COLO829 (cell line): ENCODE results near the gene ACVRL1.

ENCODE experiments used
- DNase-seq: peaks from one replicate; pipeline ENCODE4 v3.0.0; 2012; ENCODE audit warnings: low spot score

Gene ACVRL1

DNA sequence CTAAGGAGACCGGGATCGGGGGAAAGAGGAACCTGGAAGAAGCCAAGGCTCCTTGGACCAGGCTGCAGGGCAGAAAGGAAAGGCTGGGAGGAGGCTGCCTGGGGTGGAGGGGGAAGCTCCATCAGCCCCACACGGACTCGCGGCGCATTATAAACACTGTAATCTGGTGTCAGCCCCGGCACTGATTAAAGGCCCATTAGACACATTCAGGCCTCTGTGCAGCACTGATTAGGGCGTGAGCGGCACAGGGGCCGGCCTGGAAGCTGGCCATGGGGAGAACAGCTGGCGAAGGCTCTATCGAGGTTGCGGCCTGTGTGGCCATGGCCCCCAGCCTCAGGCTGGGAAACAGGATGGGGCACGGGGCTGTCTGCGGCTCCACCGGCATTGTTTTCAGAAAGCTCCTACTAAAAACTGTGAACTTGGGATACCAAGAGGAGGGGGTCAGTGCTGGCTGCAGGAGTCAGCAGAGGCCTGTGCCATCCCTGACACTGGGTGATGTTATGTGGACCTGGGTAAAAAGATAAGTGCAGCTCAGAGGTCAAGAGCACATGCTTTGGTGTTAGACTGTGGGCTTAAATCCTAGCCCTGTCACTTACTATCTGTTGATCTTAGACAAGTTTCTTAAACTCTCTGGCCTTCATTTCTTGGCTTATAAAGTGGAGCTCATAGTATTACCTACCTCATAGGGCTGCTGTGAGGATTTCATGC is 10.6 kb downstream of the ACVRL1 start:
- DNase-seq, result no peak

DNA sequence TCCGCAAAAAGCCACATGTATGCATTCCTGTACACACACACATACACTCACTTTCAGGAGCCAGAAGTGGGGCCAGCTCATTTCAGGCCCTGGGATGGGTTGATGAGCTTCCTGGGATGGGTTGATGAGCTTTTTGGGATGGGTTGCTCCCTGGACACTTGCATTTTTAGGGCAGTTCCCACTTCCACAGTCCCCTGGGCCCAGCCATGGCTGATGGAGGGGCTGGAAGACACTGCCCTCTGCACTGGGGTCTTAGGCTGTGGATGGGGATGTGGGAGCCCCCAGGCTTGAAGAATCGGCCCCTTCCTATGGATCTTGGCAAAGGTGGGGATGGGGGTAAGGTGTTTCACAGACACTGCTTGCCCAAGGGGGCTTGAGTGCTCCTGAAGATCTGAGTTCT is 12.7 kb downstream of the ACVRL1 start:
- no peak for DNase-seq

DNA sequence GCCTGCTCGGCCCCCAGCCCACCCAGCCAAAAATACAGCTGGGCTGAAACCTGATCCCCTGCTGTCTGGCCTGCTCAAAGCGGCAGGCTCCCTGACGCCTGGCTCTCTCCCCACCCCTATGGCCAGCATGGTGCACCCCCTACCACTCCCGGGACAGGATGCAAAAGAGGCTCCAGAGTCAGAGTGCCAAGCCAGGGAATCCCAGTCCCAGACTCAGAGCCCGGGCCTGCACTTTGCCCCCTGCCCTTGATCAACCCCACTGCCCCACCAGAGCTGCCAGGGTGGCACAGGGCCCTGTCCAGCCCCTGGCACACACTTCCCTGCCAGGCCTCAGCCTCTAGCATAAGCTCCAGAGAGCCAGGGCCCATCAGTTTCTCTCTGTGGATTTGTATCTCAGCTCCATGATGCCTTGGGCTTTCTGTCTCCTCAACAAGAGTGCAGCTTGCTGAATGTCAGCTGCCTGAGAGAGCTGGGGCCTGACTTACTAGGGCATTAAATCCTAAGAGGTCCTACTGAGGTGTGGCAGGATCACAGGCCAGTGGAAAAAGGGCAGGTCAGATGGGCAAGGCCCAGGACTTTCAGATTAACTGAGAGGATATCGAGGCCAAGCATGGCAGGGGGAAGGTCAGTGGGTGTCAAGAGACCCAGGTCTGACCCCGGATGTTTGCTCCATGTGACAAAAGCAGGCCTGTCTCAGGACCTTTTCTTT is 13.9 kb downstream of the ACVRL1 start:
- DNase-seq, result no peak

DNA sequence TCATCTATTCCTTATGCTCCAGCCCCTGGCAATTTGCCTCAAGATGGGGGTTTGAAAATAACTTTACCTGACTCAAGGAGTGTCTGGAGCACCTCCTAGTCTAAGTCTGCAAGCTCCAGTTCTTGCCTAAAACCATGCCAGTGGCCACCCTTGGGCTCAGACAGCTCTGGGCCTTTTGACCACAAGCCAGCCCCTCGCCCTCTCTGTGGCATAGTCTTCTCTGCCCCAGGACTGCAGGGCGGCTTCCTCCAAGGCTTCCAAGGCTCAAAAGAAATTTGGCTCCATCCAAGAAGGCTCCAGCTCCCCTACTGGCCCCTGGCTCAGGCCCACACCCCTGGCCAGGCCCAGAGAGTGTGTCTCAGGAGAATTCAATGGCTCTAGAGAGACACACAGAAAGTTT is 14.8 kb downstream of the ACVRL1 start:
- DNase-seq, result no peak

DNA sequence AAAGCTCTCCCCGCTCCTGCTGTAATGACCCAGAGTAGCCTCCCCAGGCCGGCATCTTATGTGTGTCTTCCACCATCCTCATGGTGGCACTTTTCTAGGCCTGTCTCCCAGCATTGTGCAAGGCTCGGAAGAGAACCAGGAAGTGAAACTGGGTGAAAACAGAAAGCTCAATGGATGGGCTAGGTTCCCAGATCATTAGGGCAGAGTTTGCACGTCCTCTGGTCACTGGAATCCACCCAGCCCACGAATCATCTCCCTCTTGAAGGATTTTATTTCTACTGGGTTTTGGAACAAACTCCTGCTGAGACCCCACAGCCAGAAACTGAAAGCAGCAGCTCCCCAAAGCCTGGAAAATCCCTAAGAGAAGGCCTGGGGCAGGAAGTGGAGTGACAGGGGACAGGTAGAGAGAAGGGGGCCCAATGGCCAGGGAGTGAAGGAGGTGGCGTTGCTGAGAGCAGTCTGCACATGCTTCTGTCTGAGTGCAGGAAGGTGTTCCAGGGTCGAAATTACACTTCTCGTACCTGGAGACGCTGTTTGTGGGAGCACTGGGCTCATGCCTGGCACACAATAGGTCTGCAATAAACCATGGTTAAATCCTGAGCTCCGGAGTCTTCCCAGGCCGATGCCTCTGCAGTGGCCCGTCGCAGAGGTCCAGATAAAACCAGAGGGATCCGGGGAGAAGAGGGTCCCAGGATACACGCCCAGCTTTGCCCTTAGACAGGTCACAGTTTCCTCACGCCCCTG is 15.6 kb downstream of the ACVRL1 start:
- DNase-seq, result no peak

DNA sequence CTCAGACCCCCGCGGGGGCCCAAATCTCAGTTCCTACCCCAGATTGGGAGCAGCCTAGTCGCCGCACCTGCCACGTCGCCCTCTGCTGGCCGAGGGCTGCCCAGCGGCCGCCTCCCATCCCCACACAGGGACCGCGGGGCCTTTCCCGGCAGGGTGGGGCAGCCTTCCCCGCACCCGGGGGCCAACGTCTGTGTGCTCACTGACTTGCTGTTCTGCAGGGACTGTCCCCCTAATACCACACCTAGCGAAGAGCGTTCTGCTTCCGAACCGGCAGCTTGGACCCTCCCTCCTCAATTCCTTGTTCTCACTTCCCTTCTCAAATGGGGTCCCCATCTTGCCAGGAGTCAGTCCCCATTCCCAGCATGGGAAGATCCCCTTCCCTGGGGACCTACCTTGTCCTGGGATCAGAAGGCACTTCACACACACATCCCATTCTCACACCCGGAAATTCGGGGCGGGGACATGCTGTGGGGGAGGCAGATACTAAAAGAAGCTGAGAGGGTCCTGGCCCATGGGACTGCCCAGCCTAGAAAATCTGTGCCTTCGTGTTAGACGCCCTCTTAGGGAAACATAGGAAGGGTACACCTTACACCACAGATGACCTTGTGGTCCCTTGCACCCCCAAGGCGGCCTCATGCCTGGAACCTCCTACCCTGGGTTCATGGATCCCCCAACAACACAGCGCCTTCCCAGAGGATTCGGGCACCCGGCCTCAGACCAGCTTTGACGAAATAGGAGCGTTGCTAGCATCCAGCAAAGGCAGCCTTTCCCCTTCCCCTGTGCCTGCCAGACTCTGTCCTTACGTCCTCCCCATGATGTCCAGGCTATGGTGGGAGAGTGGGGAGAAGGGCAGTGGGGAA is 16.4 kb downstream of the ACVRL1 start:
- DNase-seq, result peak; percentile 13

DNA sequence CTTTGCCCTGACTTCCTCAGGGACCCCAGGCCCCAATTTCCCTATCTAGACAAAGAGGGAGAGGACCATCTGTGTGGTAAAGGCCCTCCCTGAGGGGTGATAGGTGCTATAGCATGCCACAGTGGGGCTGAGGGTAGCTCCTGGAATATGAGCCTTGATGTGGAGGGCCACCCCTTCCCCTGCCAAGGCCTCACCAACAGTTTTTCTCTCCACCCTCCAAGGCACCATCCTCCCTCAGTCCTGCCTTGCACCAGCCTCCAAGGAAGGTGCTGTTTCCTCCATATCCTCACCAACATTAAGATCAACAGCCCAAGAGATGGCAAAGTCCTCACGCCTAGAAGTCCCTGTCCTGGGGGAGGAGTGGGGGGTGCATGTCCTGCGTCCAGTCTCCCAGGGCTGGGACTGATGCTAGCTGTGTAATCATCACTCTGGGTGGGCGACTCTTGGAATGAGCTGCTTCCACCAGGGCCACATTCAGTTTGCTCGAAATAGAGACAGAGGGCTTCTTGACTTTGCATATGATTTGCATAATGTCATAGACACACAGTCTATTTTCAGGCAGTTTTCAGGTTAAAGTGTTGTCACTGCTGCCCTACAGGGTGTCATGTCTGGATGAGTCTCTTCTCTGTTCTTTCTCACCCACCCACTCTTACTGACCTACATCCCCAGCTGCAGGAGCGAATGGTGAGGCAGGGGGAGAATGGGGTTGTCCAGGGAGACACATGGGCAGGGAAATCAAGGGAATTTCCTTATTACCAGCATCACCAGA is 17.4 kb downstream of the ACVRL1 start:
- DNase-seq, result no peak

DNA sequence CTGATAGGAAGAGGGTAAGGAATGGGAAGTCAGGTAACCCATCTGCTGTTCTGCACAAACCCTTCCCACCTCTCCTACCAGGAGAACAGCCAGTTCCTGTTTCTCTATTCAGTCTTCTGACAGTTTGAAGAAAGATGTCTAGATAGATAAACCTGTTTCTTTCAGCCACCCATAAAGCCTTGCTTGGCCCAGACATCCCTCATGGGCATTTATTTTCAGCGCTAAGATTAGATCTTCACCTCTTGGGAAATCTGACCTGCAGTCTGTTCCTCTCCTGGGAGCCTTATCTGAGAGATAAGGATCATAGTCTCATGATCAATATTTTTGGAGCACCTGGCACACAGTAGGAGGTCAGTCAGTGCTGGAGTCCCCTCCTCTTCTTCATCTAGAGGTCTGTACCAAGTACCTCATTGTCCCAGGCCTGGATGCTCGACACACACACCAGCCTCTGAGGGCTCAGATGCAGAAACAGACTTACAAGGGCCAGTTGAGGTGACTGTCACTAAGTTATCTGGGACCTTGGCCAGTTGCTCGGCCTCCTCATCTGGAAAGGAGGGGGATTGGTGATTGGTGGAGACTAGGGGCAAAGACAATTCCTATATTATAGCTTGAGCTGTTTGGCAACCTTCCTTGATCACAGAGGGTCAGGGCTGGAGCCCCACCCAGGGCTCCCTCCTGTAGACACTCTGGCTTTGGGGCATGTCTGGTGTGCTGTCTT is 18.2 kb downstream of the ACVRL1 start:
- DNase-seq, result no peak

DNA sequence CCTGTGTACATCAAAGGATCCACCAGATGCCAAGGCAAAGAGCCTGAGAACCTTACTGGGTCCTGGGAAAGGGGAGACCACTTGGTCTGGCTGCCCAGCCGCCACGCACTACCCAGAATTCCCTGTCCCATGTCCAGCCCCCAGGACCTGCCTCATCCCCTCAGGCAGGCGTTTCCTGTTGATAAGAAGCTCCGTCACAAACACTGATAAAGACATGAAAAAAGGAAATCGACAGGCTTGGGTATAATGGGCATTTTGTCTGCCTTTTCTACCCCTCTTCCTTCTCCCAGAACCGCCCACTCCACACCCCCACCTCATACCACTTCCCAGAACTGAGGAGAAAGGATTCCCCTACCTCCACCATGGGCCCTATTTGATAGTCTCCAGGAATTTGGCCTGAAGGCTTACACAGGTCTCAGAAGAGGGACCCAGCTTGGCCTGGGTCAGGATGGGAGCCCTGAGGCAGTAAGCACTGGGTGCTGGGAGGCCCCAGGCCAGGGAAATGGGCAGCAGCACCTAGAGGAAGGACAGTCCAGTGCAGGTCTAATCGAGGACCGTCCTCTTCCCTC is 18.8 kb downstream of the ACVRL1 start:
- DNase-seq, result peak; percentile 28

DNA sequence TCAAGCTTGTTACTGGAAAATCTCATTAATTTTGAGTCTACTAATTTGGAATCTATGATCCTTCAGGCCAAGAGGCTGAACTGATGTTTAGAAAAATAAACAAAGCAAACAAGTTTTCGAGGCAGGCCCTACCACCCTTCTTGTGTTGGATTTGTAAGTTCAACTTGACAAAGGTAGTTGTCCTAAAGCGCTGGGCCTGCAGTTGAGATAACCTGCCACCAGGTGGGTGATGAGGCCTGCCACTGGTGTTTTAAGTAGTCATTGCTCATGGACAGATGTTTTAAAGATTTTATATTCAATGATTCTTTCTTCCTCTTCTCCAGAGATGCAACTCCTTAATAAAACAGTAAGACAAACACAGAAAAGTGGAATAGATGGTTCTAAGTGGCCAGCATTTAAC is 19.4 kb downstream of the ACVRL1 start:
- DNase-seq, result peak; percentile 16

DNA sequence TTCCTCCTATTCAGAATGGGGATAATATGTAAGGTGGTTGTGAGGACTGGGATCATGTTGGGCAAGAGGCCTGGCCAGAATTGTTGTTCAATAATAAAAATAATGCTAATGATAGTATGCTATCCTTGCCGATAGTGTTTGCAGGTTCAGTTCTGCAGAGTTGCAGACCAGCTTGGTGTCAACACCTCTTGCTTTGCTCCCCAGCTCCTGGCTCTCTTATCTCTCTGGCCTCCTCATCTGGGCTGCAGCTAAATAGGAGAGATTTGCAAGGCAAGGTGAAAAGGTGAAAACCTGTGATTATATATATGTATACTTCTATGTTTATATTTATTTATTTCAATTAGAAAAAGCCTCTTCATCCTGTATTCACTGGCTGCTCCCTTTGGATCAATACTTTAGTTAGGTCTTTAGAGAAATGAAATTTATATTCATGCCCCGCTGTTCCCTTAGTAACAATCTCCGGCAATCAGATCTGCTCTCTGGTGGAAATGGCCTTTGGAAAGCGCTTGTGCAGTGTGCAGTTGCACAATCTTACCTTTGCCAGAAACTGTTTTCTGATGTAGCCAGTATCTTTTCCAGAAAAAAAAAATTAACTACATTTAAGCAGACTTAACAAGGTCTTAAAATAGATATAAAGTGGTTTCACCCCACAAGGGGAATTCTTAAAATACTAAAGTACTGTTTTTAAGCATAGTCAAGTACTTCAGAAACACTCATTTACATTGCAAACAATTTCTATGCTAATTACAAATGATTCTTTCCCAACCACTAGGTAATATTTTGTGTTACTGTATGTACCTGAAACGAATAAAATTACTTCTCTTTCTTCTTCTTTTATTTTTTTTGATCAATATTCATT is 25.1 kb downstream of the ACVRL1 start:
- DNase-seq, result no peak

DNA sequence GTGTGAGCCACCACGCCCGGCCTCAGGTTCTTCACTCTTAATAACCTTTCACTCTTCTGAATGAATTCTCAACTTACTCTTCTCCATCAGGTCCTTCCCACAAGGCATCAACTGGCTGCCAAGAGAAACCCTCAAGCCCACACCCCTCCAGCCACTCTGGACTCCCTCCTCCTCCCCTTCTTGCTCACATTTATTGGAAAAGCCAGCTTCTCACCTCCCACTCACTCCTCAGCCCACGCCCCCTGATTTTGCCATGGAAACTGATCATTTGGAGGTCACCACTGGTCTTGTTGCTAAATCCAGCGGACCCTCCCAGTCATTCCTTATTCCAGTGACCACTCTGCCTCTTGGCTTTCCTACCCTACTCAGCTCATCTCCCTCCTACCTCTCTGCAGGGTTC is 26.8 kb downstream of the ACVRL1 start:
- DNase-seq, result no peak

DNA sequence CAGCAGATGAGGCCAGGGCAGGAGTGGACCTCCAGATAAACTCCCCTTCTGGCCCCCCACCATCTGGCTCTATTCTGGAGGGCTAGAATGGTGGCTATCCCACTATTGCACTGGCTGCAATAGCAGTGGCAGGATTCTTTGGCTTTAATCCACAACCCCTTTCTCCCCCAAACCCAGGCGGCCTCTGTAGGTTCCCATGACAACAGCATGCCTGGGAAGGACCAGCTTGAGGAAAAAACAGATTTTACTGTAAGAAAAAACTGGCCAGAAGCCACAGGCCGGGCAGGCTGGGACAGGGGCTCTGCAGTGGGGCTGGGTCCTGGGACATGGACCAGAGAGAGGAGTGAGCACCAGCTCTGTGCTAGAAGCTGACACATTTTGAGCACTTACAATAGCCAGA is 30.6 kb downstream of the ACVRL1 start:
- DNase-seq, result no peak

DNA sequence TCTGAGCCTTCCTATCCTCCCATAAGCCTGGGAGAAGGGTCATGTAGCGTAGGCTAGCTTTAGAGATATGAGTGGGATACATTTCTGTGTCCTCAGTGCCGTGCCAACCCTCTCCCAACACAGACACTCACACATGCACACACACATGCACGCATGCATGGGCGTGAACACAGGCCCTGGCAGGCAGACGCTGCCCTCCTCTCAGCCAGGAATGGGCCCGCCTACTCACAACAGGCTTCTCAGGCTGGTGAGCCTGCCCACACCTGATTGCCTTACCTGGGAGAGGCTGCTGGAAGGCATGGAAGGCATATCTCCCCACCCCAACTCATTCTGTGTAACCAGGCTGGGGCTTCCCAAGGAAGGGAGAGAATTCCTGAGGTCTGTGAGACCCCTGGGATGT is 31.4 kb downstream of the ACVRL1 start:
- no peak for DNase-seq

DNA sequence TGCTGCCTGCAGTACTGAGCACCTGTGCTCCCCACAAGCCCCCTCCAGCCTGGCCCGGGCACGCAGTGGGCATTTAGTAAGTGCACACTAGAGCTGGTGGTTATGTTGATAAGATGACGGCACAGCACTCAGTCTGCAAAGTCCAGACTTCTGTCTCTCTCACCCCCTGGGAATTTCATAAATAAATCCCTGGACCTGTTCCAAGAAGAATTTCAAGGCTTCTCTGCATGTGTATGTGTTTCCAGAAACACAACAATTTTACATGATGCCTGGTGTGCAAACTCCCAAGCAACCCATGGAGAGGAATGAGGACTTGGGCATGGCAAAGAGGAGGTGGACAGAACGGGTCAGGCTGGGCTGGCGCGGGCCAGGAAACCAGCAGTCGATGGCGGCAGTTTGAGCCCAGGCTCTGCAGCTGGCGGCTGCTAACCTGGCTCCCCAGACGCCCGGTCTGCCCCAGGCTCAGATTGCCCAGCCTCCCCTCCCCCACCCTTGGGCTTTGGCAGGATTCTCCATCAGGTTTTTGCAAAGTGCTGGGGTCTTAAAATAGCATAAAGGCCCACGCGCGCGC is 33.8 kb downstream of the ACVRL1 start:
- no peak for DNase-seq

DNA sequence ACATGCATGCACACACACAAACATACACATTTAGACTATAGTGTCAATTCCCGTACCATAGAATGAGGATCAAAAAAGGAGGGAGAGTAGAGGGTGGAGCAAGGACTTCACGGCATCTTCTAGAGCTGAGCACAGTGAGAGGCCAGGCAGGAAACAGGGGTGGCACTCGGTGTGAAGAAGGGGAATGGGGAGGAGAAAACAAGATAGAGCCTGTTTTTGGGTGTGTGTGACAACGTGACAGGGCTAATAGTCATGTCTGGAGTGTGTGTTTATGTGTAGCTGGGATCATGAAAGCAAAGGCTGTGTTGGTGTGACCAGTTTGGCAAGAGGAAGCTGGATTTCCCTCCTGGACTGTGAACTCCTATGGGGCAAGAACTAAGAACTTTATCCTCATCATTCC is 34.3 kb downstream of the ACVRL1 start:
- no peak for DNase-seq

DNA sequence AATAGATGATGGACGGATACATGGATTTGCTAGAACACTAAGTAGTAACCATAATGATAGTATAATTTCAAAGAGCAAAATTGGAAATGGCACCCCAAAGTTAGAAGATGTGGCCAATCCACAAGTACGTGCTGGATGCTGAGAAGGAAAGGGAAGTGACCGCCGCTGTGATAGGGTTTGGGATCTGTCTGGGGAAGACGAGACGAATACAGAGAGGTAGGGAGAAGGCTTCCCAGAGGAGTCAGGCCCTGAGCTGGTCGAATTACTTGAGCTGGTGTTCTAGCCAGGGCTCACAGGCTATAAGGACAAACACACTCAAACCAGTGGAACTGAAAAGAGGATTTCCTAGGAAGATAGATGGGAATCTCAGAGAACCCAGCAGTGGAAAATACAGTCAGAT is 34.8 kb downstream of the ACVRL1 start:
- DNase-seq, result no peak

DNA sequence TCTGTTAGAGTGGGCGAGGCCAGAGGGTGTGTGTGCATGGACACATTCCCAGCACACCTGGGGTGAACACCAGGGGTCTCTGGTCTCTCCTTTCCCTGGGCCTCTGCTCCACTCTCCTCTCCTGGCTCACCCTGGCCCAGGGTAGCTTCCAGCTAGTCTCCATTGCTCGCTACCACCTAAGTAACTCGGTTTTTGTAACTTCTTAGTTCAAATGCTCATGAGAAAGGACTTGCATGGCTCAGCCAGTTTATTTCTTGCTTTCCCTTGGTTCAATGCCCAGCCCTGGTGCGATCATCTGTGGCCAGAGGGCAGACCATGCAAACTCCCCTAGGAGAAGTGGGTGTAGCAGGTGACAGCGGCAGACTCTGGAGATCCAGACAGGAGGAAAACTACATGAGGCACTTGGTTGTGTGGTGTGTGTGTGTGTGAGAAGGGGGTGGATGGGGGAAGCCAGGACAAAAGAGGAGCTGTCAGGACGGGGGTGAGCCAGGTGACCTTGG is 35.2 kb downstream of the ACVRL1 start:
- no peak for DNase-seq

DNA sequence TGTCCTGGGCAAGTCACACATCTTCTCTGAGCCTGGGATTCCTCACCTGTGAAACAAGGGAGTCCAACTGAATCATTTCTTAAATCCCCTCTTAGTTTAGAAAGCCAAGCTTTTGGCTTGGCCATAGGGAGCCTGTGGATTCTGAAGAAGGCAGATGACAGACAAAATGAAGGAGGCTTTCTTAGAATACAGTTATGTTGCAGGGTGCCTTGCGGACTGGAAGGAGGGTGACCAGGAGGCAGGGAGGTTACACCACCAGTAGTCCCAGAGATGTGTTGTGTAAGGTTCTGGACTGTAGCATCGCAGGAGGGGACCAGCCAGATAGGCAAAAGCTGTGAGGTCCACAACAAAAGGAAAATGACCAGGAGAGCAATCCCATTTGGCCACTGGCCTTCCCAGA is 36.0 kb downstream of the ACVRL1 start:
- DNase-seq, result no peak
